Measurements from ENCODE around the gene EDIL3. TPM values are rescaled to one million over a fixed set of nuclear protein-coding genes. Genes with fewer than 3 reads are reported as not detected.

EDIL3 gene
- total RNA-seq, 1 donor from 2014 or later, result 14.1 TPM

- no peak overlapping the region for H3K27ac ChIP-seq (ENCODE audit: low read depth, low read length)
- no peaks in the 10 kb centered on the region for H3K27me3 ChIP-seq (ENCODE audit: control insufficient read depth in 3 of 3, insufficient read depth in 3 of 3, low read length in 3 of 3)
- no peak overlapping the region for H3K9ac ChIP-seq (ENCODE audit: low read depth in 1 of 3, low read length in 3 of 3)
- no peak overlapping the region for H3K4me3 ChIP-seq (ENCODE audit: low read length in 3 of 3)
- no peaks in the 10 kb centered on the region for H3K36me3 ChIP-seq (ENCODE audit: control insufficient read depth in 3 of 3, insufficient read depth in 3 of 3, low read length in 3 of 3)
- H3K4me1 ChIP-seq (ENCODE audit: control insufficient read depth in 3 of 3, insufficient read depth in 3 of 3, low read length in 3 of 3), result no peaks in the 10 kb centered on the region
- H3K9me3 ChIP-seq (ENCODE audit: control insufficient read depth in 3 of 3, low read length in 3 of 3), result no peaks in the 10 kb centered on the region
These were observed 393.0 kb downstream of the EDIL3 start for GRCh38 chr5:83991566-83992224.

- Histone ChIP-seq H3K9ac (ENCODE audit: low read depth in 1 of 3, low read length in 3 of 3) (no peak overlapping the region), H3K27me3 (ENCODE audit: control insufficient read depth in 3 of 3, insufficient read depth in 3 of 3, low read length in 3 of 3) (no peaks in the 10 kb centered on the region), H3K27ac (ENCODE audit: low read depth, low read length) (no peak overlapping the region), H3K4me1 (ENCODE audit: control insufficient read depth in 3 of 3, insufficient read depth in 3 of 3, low read length in 3 of 3) (no peaks in the 10 kb centered on the region), H3K9me3 (ENCODE audit: control insufficient read depth in 3 of 3, low read length in 3 of 3) (no peaks in the 10 kb centered on the region), H3K36me3 (ENCODE audit: control insufficient read depth in 3 of 3, insufficient read depth in 3 of 3, low read length in 3 of 3) (no peaks in the 10 kb centered on the region), H3K4me3 (ENCODE audit: low read length in 3 of 3) (no peak overlapping the region)
These were observed 396.4 kb downstream of the EDIL3 start for GRCh38 chr5:83988293-83988685.

- H3K9me3 ChIP-seq (ENCODE audit: control insufficient read depth in 3 of 3, low read length in 3 of 3), result no peaks in the 10 kb centered on the region
- H3K27ac ChIP-seq (ENCODE audit: low read depth, low read length), result no peak overlapping the region
- no peaks in the 10 kb centered on the region for H3K36me3 ChIP-seq (ENCODE audit: control insufficient read depth in 3 of 3, insufficient read depth in 3 of 3, low read length in 3 of 3)
- no peaks in the 10 kb centered on the region for H3K4me1 ChIP-seq (ENCODE audit: control insufficient read depth in 3 of 3, insufficient read depth in 3 of 3, low read length in 3 of 3)
- H3K27me3 ChIP-seq (ENCODE audit: control insufficient read depth in 3 of 3, insufficient read depth in 3 of 3, low read length in 3 of 3), result no peaks in the 10 kb centered on the region
- H3K4me3 ChIP-seq (ENCODE audit: low read length in 3 of 3), result no peak overlapping the region
- no peak overlapping the region for H3K9ac ChIP-seq (ENCODE audit: low read depth in 1 of 3, low read length in 3 of 3)
These were observed 397.0 kb downstream of the EDIL3 start for GRCh38 chr5:83987513-83988292.

GRCh38 chr5:83983852-83984251 is 400.8 kb downstream of the EDIL3 start:
- Histone ChIP-seq H3K4me3 (ENCODE audit: low read length in 3 of 3) (no peak overlapping the region), H3K9ac (ENCODE audit: low read depth in 1 of 3, low read length in 3 of 3) (no peak overlapping the region), H3K27ac (ENCODE audit: low read depth, low read length) (no peak overlapping the region), H3K4me1 (ENCODE audit: control insufficient read depth in 3 of 3, insufficient read depth in 3 of 3, low read length in 3 of 3) (no peaks in the 10 kb centered on the region), H3K9me3 (ENCODE audit: control insufficient read depth in 3 of 3, low read length in 3 of 3) (no peaks in the 10 kb centered on the region), H3K36me3 (ENCODE audit: control insufficient read depth in 3 of 3, insufficient read depth in 3 of 3, low read length in 3 of 3) (no peaks in the 10 kb centered on the region), H3K27me3 (ENCODE audit: control insufficient read depth in 3 of 3, insufficient read depth in 3 of 3, low read length in 3 of 3) (no peaks in the 10 kb centered on the region)

GRCh38 chr5:83973925-83974815 is 410.5 kb downstream of the EDIL3 start:
- H3K4me3 ChIP-seq (ENCODE audit: low read length in 3 of 3), result no peak overlapping the region
- no peak overlapping the region for H3K9ac ChIP-seq (ENCODE audit: low read depth in 1 of 3, low read length in 3 of 3)
- no peaks in the 10 kb centered on the region for H3K9me3 ChIP-seq (ENCODE audit: control insufficient read depth in 3 of 3, low read length in 3 of 3)
- H3K27ac ChIP-seq (ENCODE audit: low read depth, low read length), result no peak overlapping the region
- H3K36me3 ChIP-seq (ENCODE audit: control insufficient read depth in 3 of 3, insufficient read depth in 3 of 3, low read length in 3 of 3), result no peaks in the 10 kb centered on the region
- H3K27me3 ChIP-seq (ENCODE audit: control insufficient read depth in 3 of 3, insufficient read depth in 3 of 3, low read length in 3 of 3), result no peaks in the 10 kb centered on the region
- H3K4me1 ChIP-seq (ENCODE audit: control insufficient read depth in 3 of 3, insufficient read depth in 3 of 3, low read length in 3 of 3), result no peaks in the 10 kb centered on the region

- no peak overlapping the region for H3K27ac ChIP-seq (ENCODE audit: low read depth, low read length)
- H3K4me1 ChIP-seq (ENCODE audit: control insufficient read depth in 3 of 3, insufficient read depth in 3 of 3, low read length in 3 of 3), result no peaks in the 10 kb centered on the region
- no peaks in the 10 kb centered on the region for H3K9me3 ChIP-seq (ENCODE audit: control insufficient read depth in 3 of 3, low read length in 3 of 3)
- H3K27me3 ChIP-seq (ENCODE audit: control insufficient read depth in 3 of 3, insufficient read depth in 3 of 3, low read length in 3 of 3), result no peaks in the 10 kb centered on the region
- no peak overlapping the region for H3K4me3 ChIP-seq (ENCODE audit: low read length in 3 of 3)
- H3K36me3 ChIP-seq (ENCODE audit: control insufficient read depth in 3 of 3, insufficient read depth in 3 of 3, low read length in 3 of 3), result no peaks in the 10 kb centered on the region
- no peak overlapping the region for H3K9ac ChIP-seq (ENCODE audit: low read depth in 1 of 3, low read length in 3 of 3)
These were observed 411.8 kb downstream of the EDIL3 start for GRCh38 chr5:83972909-83973308.

GRCh38 chr5:83972236-83972635 is 412.4 kb downstream of the EDIL3 start:
- Histone ChIP-seq H3K9ac (ENCODE audit: low read depth in 1 of 3, low read length in 3 of 3) (no peak overlapping the region), H3K27me3 (ENCODE audit: control insufficient read depth in 3 of 3, insufficient read depth in 3 of 3, low read length in 3 of 3) (no peaks in the 10 kb centered on the region), H3K4me3 (ENCODE audit: low read length in 3 of 3) (no peak overlapping the region), H3K36me3 (ENCODE audit: control insufficient read depth in 3 of 3, insufficient read depth in 3 of 3, low read length in 3 of 3) (no peaks in the 10 kb centered on the region), H3K9me3 (ENCODE audit: control insufficient read depth in 3 of 3, low read length in 3 of 3) (no peaks in the 10 kb centered on the region), H3K4me1 (ENCODE audit: control insufficient read depth in 3 of 3, insufficient read depth in 3 of 3, low read length in 3 of 3) (no peaks in the 10 kb centered on the region), H3K27ac (ENCODE audit: low read depth, low read length) (no peak overlapping the region)

GRCh38 chr5:83967417-83967816 is 417.3 kb downstream of the EDIL3 start:
- Histone ChIP-seq H3K27me3 (ENCODE audit: control insufficient read depth in 3 of 3, insufficient read depth in 3 of 3, low read length in 3 of 3) (no peaks in the 10 kb centered on the region), H3K4me3 (ENCODE audit: low read length in 3 of 3) (no peak overlapping the region), H3K9ac (ENCODE audit: low read depth in 1 of 3, low read length in 3 of 3) (no peak overlapping the region), H3K36me3 (ENCODE audit: control insufficient read depth in 3 of 3, insufficient read depth in 3 of 3, low read length in 3 of 3) (no peaks in the 10 kb centered on the region), H3K27ac (ENCODE audit: low read depth, low read length) (no peak overlapping the region), H3K4me1 (ENCODE audit: control insufficient read depth in 3 of 3, insufficient read depth in 3 of 3, low read length in 3 of 3) (no peaks in the 10 kb centered on the region), H3K9me3 (ENCODE audit: control insufficient read depth in 3 of 3, low read length in 3 of 3) (no peaks in the 10 kb centered on the region)

GRCh38 chr5:83965441-83965840 is 419.2 kb downstream of the EDIL3 start:
- Histone ChIP-seq H3K27me3 (ENCODE audit: control insufficient read depth in 3 of 3, insufficient read depth in 3 of 3, low read length in 3 of 3) (no peaks in the 10 kb centered on the region), H3K9ac (ENCODE audit: low read depth in 1 of 3, low read length in 3 of 3) (no peak overlapping the region), H3K27ac (ENCODE audit: low read depth, low read length) (no peak overlapping the region), H3K9me3 (ENCODE audit: control insufficient read depth in 3 of 3, low read length in 3 of 3) (no peaks in the 10 kb centered on the region), H3K4me1 (ENCODE audit: control insufficient read depth in 3 of 3, insufficient read depth in 3 of 3, low read length in 3 of 3) (no peaks in the 10 kb centered on the region), H3K4me3 (ENCODE audit: low read length in 3 of 3) (no peak overlapping the region), H3K36me3 (ENCODE audit: control insufficient read depth in 3 of 3, insufficient read depth in 3 of 3, low read length in 3 of 3) (no peaks in the 10 kb centered on the region)

- H3K36me3 ChIP-seq (ENCODE audit: control insufficient read depth in 3 of 3, insufficient read depth in 3 of 3, low read length in 3 of 3), result no peaks in the 10 kb centered on the region
- H3K4me3 ChIP-seq (ENCODE audit: low read length in 3 of 3), result no peak overlapping the region
- no peaks in the 10 kb centered on the region for H3K27me3 ChIP-seq (ENCODE audit: control insufficient read depth in 3 of 3, insufficient read depth in 3 of 3, low read length in 3 of 3)
- H3K9me3 ChIP-seq (ENCODE audit: control insufficient read depth in 3 of 3, low read length in 3 of 3), result no peaks in the 10 kb centered on the region
- no peak overlapping the region for H3K9ac ChIP-seq (ENCODE audit: low read depth in 1 of 3, low read length in 3 of 3)
- no peak overlapping the region for H3K27ac ChIP-seq (ENCODE audit: low read depth, low read length)
- no peaks in the 10 kb centered on the region for H3K4me1 ChIP-seq (ENCODE audit: control insufficient read depth in 3 of 3, insufficient read depth in 3 of 3, low read length in 3 of 3)
These were observed 420.4 kb downstream of the EDIL3 start for GRCh38 chr5:83964271-83964670.

Measured in skeletal muscle tissue (tissue), 4 donors.